OCI-LY3 (cell line): ENCODE data around the gene SLC4A1.

Experiments used
- H2AFZ ChIP-seq: fragments of 200-600, 300-600 bp; shearing (Covaris generic); 2 replicates; pipeline ENCODE4 v1.6.0; 2014; ENCODE audit warnings: antibody characterized with exemption, low read depth, low read length
- H3K27ac ChIP-seq: fragments of 200-600, 300-600 bp; sonication (generic); 2 replicates; pipeline ENCODE4 v1.5.1; 2014; ENCODE audit warnings: mild to moderate bottlenecking, low read length, moderate library complexity, mixed read lengths
- H3K27me3 ChIP-seq: fragments of 200-600, 300-600 bp; sonication (generic); 2 replicates; pipeline ENCODE4 v1.6.1; 2014; ENCODE audit warnings: low read depth, low read length, mixed read lengths
- H3K36me3 ChIP-seq: fragments of 200-600, 300-600 bp; sonication (generic); replicated peaks from 2 replicates; pipeline ENCODE3; 2014; ENCODE audit warnings: low read depth, low read length, mixed read lengths
- H3K4me1 ChIP-seq: fragments of 300-600, 200-600 bp; sonication (generic); 2 replicates; pipeline ENCODE4 v1.6.1; 2014; ENCODE audit warnings: low read length, mixed read lengths
- H3K4me2 ChIP-seq: fragments of 200-600, 300-600 bp; sonication (generic); 2 replicates; pipeline ENCODE4 v1.6.1; 2014; ENCODE audit warnings: low read length, mixed read lengths
- H3K4me3 ChIP-seq: fragments of 300-600, 200-600 bp; sonication (generic); 2 replicates; pipeline ENCODE4 v1.5.1; 2014; ENCODE audit warnings: antibody characterized with exemption, mild to moderate bottlenecking, low read length, moderate library complexity
- H3K79me2 ChIP-seq: fragments of 300-600, 200-600 bp; shearing (Covaris generic); 2 replicates; pipeline ENCODE4 v1.6.1; 2014; ENCODE audit warnings: mild to moderate bottlenecking, low read length, mixed read lengths
- H3K9ac ChIP-seq: fragments of 300-600, 200-600 bp; shearing (Covaris generic); 2 replicates; pipeline ENCODE4 v1.6.0; 2014; ENCODE audit warnings: mild to moderate bottlenecking, low read length, moderate library complexity
- H3K9me3 ChIP-seq: fragments of 200-600, 300-600 bp; shearing (Covaris generic); 2 replicates; pipeline ENCODE4 v1.6.1; 2014; ENCODE audit warnings: low read length, mixed read lengths; ENCODE audit not compliant: insufficient read depth
- H4K20me1 ChIP-seq: fragments of 200-600, 300-600 bp; sonication (generic); 2 replicates; pipeline ENCODE4 v1.6.1; 2016; ENCODE audit warnings: low read length, mixed read lengths; ENCODE audit not compliant: insufficient read depth
- EZH2phosphoT487 ChIP-seq: fragments of 200-600 bp; shearing (Covaris generic); IDR thresholded peaks from 2 replicates; pipeline ENCODE4 v1.6.1; 2018; ENCODE audit warnings: antibody characterized with exemption, mixed run types, low read depth
- TF ChIP-seq, protein P1 (sequence below): fragments of 200-600, 300-600 bp; sonication (generic); IDR thresholded peaks from 2 replicates; pipeline ENCODE4 v1.5.1; 2014; ENCODE audit warnings: antibody characterized with exemption, low read length, low read depth

SLC4A1 gene

DNA sequence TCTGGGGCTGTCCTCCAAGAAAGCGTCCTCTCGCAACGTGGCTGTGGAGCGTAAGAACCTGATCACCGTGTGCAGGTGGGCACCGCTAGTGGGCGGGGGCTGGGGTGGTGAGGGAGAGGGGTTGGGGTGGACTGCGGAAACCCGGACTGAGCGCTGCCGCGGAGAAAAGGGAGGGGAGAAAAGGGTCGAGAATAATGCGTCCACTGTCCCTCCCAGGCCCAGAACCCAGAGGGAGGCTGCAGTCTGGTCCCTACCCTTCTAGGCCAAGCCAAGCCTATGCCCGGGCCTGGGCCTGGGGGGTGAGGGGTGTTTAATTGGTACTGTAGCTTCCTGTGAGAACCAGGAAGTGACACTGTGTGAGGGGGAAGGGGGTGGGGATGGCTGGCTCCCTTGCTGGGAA is 40.9 kb upstream of the SLC4A1 start:
- no peaks in the 10 kb centered on the region for H3K9me3 ChIP-seq
- H3K79me2 ChIP-seq, result no peaks in the 10 kb centered on the region
- H3K9ac ChIP-seq, result peak overlapping the region; percentile 40
- TF ChIP-seq, protein P1, sequence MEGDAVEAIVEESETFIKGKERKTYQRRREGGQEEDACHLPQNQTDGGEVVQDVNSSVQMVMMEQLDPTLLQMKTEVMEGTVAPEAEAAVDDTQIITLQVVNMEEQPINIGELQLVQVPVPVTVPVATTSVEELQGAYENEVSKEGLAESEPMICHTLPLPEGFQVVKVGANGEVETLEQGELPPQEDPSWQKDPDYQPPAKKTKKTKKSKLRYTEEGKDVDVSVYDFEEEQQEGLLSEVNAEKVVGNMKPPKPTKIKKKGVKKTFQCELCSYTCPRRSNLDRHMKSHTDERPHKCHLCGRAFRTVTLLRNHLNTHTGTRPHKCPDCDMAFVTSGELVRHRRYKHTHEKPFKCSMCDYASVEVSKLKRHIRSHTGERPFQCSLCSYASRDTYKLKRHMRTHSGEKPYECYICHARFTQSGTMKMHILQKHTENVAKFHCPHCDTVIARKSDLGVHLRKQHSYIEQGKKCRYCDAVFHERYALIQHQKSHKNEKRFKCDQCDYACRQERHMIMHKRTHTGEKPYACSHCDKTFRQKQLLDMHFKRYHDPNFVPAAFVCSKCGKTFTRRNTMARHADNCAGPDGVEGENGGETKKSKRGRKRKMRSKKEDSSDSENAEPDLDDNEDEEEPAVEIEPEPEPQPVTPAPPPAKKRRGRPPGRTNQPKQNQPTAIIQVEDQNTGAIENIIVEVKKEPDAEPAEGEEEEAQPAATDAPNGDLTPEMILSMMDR, result no peak
- no peak for TF ChIP-seq EZH2phosphoT487
- peak overlapping the region; percentile 39; the same call in 1 of the 2 replicates for H2AFZ ChIP-seq
- H4K20me1 ChIP-seq, result no peaks in the 10 kb centered on the region
- H3K27ac ChIP-seq, result no peak overlapping the region
- H3K4me1 ChIP-seq, result peaks cover 8% of the 10 kb centered on the region
- peak overlapping the region; percentile 73 for H3K4me2 ChIP-seq
- peak overlapping the region; percentile 78 for H3K4me3 ChIP-seq
- no peaks in the 10 kb centered on the region for H3K36me3 ChIP-seq
- peaks cover 3% of the 10 kb centered on the region; the same call in 1 of the 2 replicates for H3K27me3 ChIP-seq

DNA sequence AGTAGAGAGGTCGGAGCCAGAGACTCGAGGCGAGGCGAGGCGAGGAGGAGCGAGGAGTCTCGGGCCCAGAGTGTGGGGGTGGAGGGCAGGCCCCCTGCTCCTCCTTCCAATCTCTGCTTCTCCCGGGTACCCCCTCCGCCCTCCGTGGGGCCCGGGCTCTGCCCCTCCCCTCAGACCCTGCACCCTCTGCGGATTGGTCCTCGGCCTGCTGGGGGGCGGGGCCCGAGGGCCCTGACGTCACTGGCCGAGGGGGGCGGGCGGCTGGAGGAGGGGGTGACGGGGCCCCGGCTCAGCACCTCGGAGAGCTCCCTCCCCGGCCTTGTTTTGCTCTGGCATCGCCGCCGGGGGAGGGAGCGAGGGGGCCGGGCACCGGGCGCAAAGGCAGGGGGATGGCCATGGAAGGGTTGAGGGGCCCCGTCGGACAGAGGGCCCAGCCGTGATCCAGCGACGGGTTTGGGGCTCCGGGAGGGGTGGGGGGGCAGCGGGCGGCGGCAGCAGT is 40.4 kb upstream of the SLC4A1 start, which contains the start of gene RUNDC3A:
Gene RUNDC3A (plus strand): TSS at position 282 of the 499 bp plus-strand sequence. CDS start 232 bp downstream, outside the sequence.
- Histone ChIP-seq H3K4me3 (peak within 1 kb of the TSS; percentile 78), H3K9ac (peak within 1 kb of the TSS; percentile 40), H3K9me3 (no peaks in the 10 kb centered on the region), H3K27ac (no peak within 1 kb of the TSS), H3K27me3 (peaks cover 3% of the 10 kb centered on the region; the same call in 1 of the 2 replicates), H3K4me1 (peaks cover 8% of the 10 kb centered on the region), H3K79me2 (no peaks in the 10 kb centered on the region), H4K20me1 (no peaks in the 10 kb centered on the region), H3K4me2 (peak within 1 kb of the TSS; percentile 73), H2AFZ (peak within 1 kb of the TSS; percentile 39; the same call in 1 of the 2 replicates), H3K36me3 (no peaks in the 10 kb centered on the region)
- TF ChIP-seq, protein P1, result no peak
- no peak for TF ChIP-seq EZH2phosphoT487

DNA sequence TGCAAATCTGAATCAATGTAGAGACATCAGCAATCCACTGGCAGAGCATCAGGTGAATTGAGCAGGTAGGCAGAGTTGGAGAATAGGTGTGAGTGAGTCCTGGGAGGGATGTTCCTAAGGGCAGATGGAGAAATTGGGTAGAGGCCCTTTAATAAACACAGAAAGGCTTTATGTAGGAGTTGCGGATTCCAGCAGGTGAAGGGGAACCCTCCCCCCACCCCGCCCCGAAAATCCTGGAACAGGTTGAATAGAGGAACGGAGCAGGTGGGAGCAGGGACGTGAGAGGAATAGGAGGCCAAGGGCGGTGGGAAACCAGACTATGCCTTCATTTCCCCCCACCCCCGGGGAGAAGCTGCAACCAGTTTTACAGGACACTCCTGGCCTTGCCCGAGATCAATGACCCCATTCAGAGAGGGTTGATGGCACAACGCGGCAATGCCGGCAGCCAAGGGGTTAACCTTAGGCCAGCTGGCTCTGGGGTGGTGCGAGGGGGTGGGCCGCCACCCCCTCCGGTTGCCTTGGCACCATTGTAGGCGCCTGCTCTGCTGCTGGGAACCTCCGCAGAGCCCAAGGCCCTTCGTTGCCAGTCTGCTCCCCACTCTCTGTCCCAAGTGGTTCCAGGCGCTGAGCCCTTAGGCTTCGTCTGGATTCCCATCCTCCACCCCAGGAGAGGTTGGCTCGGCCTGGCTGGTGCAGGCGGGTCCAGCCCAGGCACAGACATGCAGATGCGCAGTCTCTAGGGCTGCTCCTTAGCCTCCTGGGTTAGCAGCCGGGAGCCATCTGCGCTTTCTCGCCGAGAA is 39.7 kb upstream of the SLC4A1 start:
- Histone ChIP-seq H3K79me2 (no peaks in the 10 kb centered on the region), H2AFZ (no peak overlapping the region), H4K20me1 (no peaks in the 10 kb centered on the region), H3K9me3 (no peaks in the 10 kb centered on the region), H3K4me2 (peak overlapping the region; percentile 73), H3K9ac (no peak overlapping the region), H3K27me3 (peaks cover 3% of the 10 kb centered on the region; the same call in 1 of the 2 replicates), H3K4me3 (peak overlapping the region; percentile 78), H3K27ac (no peak overlapping the region), H3K36me3 (no peaks in the 10 kb centered on the region), H3K4me1 (peaks cover 8% of the 10 kb centered on the region)
- TF ChIP-seq, protein P1, result no peak
- no peak for TF ChIP-seq EZH2phosphoT487

DNA sequence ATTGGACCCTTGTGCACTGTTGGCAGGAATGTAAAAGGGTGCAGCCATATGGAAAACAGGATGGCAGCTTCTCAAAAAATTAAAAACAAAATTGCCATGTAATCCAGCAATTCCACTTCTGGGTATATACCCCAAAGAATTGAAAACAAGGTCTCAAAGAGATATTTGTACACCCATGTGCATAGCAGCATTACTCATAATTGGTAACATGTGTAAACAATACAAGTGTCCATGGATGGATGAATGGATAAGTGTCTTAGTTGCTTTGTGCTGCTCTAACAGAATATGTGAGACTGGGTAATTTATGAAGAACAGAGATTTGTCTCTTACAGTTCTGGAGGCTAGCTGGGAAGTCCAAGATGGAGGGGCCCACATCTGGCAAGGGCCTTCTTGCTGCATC is 36.7 kb upstream of the SLC4A1 start:
- H4K20me1 ChIP-seq, result no peaks in the 10 kb centered on the region
- H3K27me3 ChIP-seq, result peaks cover 10% of the 10 kb centered on the region; the same call in 1 of the 2 replicates
- H3K79me2 ChIP-seq, result no peaks in the 10 kb centered on the region
- no peak overlapping the region for H3K4me2 ChIP-seq
- H3K4me1 ChIP-seq, result peaks cover 7% of the 10 kb centered on the region
- no peak for TF ChIP-seq EZH2phosphoT487
- TF ChIP-seq, protein P1, result no peak
- no peak overlapping the region for H3K4me3 ChIP-seq
- no peak overlapping the region for H3K27ac ChIP-seq
- H3K9ac ChIP-seq, result no peak overlapping the region
- no peak overlapping the region for H2AFZ ChIP-seq
- H3K9me3 ChIP-seq, result no peaks in the 10 kb centered on the region
- H3K36me3 ChIP-seq, result no peaks in the 10 kb centered on the region
